GM12872 (cell line): ENCODE measurements around the gene SEMA4B.

Experiments used
- TF ChIP-seq, protein P1 (sequence below): IDR thresholded peaks from 3 replicates; pipeline ENCODE4 v1.5.1; 2011; ENCODE audit warnings: low read depth, mild to moderate bottlenecking, low read length, moderate library complexity; ENCODE audit not compliant: insufficient read depth

Gene SEMA4B, protein sequence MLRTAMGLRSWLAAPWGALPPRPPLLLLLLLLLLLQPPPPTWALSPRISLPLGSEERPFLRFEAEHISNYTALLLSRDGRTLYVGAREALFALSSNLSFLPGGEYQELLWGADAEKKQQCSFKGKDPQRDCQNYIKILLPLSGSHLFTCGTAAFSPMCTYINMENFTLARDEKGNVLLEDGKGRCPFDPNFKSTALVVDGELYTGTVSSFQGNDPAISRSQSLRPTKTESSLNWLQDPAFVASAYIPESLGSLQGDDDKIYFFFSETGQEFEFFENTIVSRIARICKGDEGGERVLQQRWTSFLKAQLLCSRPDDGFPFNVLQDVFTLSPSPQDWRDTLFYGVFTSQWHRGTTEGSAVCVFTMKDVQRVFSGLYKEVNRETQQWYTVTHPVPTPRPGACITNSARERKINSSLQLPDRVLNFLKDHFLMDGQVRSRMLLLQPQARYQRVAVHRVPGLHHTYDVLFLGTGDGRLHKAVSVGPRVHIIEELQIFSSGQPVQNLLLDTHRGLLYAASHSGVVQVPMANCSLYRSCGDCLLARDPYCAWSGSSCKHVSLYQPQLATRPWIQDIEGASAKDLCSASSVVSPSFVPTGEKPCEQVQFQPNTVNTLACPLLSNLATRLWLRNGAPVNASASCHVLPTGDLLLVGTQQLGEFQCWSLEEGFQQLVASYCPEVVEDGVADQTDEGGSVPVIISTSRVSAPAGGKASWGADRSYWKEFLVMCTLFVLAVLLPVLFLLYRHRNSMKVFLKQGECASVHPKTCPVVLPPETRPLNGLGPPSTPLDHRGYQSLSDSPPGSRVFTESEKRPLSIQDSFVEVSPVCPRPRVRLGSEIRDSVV

DNA sequence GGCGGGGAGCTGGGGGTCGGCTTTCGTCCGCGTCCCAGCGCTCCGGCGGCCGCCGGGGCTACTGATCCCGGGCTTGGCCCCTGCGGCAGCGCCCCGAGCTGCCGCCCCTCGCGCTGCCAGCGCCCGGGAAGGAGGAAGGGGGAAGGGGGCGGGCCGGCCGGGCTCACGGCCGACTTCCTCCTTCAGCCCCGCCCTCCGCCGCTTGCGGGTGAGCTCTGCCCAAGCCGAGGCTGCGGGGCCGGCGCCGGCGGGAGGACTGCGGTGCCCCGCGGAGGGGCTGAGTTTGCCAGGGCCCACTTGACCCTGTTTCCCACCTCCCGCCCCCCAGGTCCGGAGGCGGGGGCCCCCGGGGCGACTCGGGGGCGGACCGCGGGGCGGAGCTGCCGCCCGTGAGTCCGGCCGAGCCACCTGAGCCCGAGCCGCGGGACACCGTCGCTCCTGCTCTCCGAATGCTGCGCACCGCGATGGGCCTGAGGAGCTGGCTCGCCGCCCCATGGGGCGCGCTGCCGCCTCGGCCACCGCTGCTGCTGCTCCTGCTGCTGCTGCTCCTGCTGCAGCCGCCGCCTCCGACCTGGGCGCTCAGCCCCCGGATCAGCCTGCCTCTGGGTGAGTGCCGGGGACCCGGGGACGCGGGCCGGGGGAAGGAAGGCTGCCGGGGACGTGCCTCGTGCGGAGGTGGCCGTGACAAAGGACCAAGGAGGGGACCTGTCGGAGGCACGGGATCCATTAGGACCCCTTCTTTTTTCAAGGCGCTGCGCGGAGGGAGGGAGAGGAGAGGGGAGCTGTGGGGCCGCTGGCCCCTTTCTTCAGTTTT lies at the start of gene SEMA4B:
SEMA4B (plus strand) TSS at position 201 of the 814 bp plus-strand sequence; CDS start at position 450, 249 bp downstream.
- TF ChIP-seq, protein P1, sequence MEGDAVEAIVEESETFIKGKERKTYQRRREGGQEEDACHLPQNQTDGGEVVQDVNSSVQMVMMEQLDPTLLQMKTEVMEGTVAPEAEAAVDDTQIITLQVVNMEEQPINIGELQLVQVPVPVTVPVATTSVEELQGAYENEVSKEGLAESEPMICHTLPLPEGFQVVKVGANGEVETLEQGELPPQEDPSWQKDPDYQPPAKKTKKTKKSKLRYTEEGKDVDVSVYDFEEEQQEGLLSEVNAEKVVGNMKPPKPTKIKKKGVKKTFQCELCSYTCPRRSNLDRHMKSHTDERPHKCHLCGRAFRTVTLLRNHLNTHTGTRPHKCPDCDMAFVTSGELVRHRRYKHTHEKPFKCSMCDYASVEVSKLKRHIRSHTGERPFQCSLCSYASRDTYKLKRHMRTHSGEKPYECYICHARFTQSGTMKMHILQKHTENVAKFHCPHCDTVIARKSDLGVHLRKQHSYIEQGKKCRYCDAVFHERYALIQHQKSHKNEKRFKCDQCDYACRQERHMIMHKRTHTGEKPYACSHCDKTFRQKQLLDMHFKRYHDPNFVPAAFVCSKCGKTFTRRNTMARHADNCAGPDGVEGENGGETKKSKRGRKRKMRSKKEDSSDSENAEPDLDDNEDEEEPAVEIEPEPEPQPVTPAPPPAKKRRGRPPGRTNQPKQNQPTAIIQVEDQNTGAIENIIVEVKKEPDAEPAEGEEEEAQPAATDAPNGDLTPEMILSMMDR: no peak

DNA sequence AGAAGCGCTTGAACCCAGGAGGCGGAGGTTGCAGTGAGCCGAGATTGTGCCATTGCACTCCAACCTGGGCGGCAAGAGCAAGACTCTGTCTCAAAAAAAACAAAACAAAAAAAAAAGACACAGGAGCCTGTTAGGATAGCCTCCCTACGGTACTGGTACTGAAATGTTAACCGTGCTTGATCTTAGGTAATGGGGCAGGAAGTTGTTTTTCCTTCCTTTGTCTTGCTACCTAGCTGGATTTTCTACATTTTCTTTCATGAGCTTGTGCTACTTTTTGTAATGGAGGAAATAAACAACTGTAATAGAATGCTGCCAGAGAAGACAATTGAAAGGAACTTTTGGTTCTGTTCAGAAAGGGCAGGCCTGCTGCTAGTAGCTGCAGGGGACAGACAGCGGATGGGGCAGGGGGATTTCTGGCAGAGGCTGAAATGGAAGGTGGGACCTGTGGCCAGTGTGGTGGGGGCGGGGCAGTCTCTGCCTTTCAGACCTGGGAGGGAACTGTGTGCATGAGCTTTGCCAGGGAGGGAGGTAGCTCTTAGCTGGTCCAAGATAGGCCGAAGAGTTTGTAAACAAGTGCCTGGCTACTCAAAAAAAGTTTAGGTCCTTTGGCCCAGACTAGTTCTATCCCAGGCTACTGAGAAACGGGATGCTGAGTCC lies 49.0 kb upstream of the SEMA4B start:
- TF ChIP-seq, protein P1: no peak

DNA sequence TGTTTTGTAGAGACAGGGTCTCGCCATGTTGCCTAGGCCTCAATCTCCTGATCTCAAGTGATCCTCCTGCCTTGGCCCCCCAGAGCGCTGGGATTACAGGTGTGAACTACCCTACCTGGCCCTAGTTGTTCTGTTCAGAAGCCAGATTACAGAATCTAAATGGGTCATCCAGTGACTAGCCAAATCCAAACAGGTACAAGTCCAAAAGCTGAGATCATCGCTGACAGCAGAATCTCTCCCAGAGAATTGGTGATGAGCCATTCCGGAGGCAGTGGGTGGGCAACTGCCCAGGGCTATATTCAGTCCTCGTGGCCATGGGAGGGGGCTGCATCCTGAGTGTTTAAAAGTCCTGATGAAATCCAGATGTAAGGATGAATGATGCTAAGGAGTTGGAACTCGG lies 47.5 kb upstream of the SEMA4B start:
- TF ChIP-seq, protein P1: no peak

DNA sequence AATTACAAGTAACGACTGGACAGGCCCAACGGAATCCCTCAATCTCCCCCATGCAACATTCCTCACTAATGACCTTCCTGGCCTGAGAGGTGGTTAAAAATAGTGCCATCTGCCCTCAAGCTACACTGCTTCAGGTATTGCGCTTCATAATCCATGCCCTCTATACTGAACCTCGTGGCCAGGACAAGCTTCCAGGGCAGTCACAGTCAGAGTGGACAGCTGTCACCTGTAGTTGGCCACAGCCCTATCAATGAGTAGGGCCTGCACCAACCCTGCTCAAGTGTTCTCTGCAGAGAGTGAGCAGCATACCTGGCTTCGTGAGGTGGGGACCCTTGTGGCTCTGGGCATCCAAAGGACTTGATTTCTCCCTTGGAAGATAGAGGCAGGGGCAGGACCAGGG lies 46.9 kb upstream of the SEMA4B start:
- TF ChIP-seq, protein P1: no peak

DNA sequence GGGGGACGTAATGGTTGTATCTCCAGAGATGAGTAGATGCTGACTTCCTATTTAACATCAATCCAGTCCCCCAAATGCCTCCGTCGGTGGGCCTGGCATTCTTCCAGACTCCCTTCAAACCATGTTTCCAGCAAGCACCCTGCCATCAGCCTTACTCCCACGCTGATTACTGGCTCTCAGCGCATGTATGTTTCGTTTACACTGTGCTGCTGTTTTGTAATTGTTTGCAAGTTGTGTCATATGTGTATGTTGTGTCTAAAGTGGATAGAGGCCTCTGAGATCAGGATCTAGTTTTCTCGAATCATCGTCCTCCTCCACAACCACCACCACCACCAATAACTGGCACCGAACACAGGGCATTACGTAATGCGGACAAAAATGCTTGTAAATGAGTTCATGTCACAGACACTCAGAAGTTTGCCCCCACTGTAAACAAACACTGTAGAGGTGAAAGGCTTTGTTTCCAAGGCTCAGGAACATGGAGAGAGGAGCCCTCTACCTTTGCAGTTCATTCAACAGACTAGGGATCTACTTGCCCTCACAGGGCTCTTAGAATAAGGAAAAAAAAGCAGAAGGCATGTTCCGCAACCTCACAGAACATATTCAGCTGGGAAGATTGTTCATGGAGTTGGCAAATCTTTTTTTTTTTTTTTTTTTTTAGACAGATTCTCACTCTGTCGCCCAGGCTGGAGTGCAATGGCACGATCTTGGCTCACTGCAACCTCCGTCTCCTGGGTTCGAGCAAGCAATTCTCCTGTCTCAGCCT lies 46.1 kb upstream of the SEMA4B start:
- TF ChIP-seq, protein P1: no peak

DNA sequence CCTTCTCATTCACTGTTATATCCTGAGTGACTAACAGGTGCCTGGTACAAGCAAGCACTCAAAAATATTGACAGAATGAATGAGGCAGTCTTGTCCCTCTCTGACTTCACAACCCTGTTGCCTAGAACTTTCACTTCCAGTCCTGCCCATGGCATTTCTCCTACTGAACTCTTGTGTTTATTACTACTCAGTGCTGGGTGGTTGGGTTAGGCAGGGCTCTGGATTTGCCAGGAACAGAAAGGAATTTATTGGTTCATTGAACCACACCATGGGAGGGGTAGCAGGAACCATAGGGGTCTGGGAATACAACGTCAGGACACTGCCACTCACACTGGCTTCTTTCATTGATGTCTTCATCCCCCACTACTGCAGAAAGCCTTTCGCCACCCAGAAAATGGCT lies 41.9 kb upstream of the SEMA4B start:
- TF ChIP-seq, protein P1: no peak
